Measurements from ENCODE around the gene CPVL.

The CPVL gene

GRCh38 chr7:29142021-29142727, 4.2 kb downstream of the CPVL start:
- Histone ChIP-seq H3K27ac (ENCODE audit: extremely low read depth, low read depth, low read length) (no peak overlapping the region), H3K9me3 (ENCODE audit: control insufficient read depth, insufficient read depth, low read depth, low read length) (no peaks in the 10 kb centered on the region), H3K36me3 (ENCODE audit: control insufficient read depth in 2 of 2, insufficient read depth in 1 of 2, low read length in 2 of 2) (no peaks in the 10 kb centered on the region), H3K4me3 (ENCODE audit: low read depth, low read length) (no peak overlapping the region), H3K4me1 (ENCODE audit: control insufficient read depth, insufficient read depth, low read length) (no peaks in the 10 kb centered on the region)
- ChIA-PET CTCF (interaction anchor here (1.3 to 1.5 kb wide), 2 partner anchors 36 to 48 kb away, joined by 4 to 6 read pairs; no protein-coding TSS in a partner anchor), POLR2A (no interaction called here)
- TF ChIP-seq ZNF221 (tag by site-specific recombination; IDR thresholded peaks at IDR 0.05; ENCODE audit: borderline replicate concordance) (no peak), ZNF692 (tag by site-specific recombination; IDR thresholded peaks at IDR 0.05) (no peak), SP2 (tag by site-specific recombination; IDR thresholded peaks at IDR 0.05) (no peak), ZNF223 (tag by site-specific recombination; IDR thresholded peaks at IDR 0.05) (no peak), HOXD13 (CRISPR knock-in tag; IDR thresholded peaks at IDR 0.05; ENCODE audit: borderline replicate concordance) (no peak), ZNF544 (tag by site-specific recombination; IDR thresholded peaks at IDR 0.05) (no peak), SCRT2 (tag by site-specific recombination; IDR thresholded peaks at IDR 0.05) (no peak)

- POLR2A ChIA-PET: no interaction called here
- TF ChIP-seq ZNF600 (tag by site-specific recombination; IDR thresholded peaks at IDR 0.05) (no peak), ZIC2 (tag by site-specific recombination; IDR thresholded peaks at IDR 0.05) (peak; percentile 47; the same call in 1 of the 2 replicates)
- Histone ChIP-seq H3K36me3 (ENCODE audit: control insufficient read depth in 2 of 2, insufficient read depth in 1 of 2, low read length in 2 of 2) (no peaks in the 10 kb centered on the region), H3K4me3 (ENCODE audit: low read depth, low read length) (no peak overlapping the region), H3K9me3 (ENCODE audit: control insufficient read depth, insufficient read depth, low read depth, low read length) (no peaks in the 10 kb centered on the region), H3K4me1 (ENCODE audit: control insufficient read depth, insufficient read depth, low read length) (no peaks in the 10 kb centered on the region), H3K27ac (ENCODE audit: extremely low read depth, low read depth, low read length) (no peak overlapping the region)
- CTCF ChIA-PET: interaction anchor here (0.7 to 1.5 kb wide), 3 partner anchors 35 to 666 kb away, joined by 3 to 4 read pairs (median 3); no protein-coding TSS in a partner anchor
These were observed 5.4 kb downstream of the CPVL start for GRCh38 chr7:29140873-29141468.

- no peak overlapping the region for H3K4me3 ChIP-seq (ENCODE audit: low read depth, low read length)
- H3K4me1 ChIP-seq (ENCODE audit: control insufficient read depth, insufficient read depth, low read length): no peaks in the 10 kb centered on the region
- no peaks in the 10 kb centered on the region for H3K9me3 ChIP-seq (ENCODE audit: control insufficient read depth, insufficient read depth, low read depth, low read length)
- TF ChIP-seq PRDM10 (tag by site-specific recombination; IDR thresholded peaks at IDR 0.05): no peak
- TF ChIP-seq ZBTB21 (tag by site-specific recombination; IDR thresholded peaks at IDR 0.05): no peak
- TF ChIP-seq ZNF585B (tag by site-specific recombination; IDR thresholded peaks at IDR 0.05): no peak
- no peak for TF ChIP-seq ZNF791 (tag by site-specific recombination; IDR thresholded peaks at IDR 0.05)
- TF ChIP-seq ZNF184 (tag by site-specific recombination; IDR thresholded peaks at IDR 0.05): no peak
- TF ChIP-seq ZBTB1 (tag by site-specific recombination; IDR thresholded peaks at IDR 0.05): no peak
- TF ChIP-seq ZNF157 (tag by site-specific recombination; IDR thresholded peaks at IDR 0.05): no peak
- no peak for TF ChIP-seq ZNF169 (tag by site-specific recombination; IDR thresholded peaks at IDR 0.05)
- no peak for TF ChIP-seq ZBTB44 (tag by site-specific recombination; IDR thresholded peaks at IDR 0.05)
- TF ChIP-seq ZNF704 (tag by site-specific recombination; IDR thresholded peaks at IDR 0.05): no peak
- TF ChIP-seq GFI1B (tag by site-specific recombination; IDR thresholded peaks at IDR 0.05): no peak
- TF ChIP-seq SCRT1 (tag by site-specific recombination; IDR thresholded peaks at IDR 0.05; ENCODE audit: borderline replicate concordance): no peak
- TF ChIP-seq KLF8 (tag by site-specific recombination; IDR thresholded peaks at IDR 0.05): no peak
- ChIA-PET CTCF (interaction anchor here (1.1 kb wide), 1 partner anchor 167 kb away, joined by 3 read pairs; no protein-coding TSS in a partner anchor), POLR2A (no interaction called here)
- no peaks in the 10 kb centered on the region for H3K36me3 ChIP-seq (ENCODE audit: control insufficient read depth in 2 of 2, insufficient read depth in 1 of 2, low read length in 2 of 2)
- no peak overlapping the region for H3K27ac ChIP-seq (ENCODE audit: extremely low read depth, low read depth, low read length)
These were observed 6.5 kb downstream of the CPVL start for GRCh38 chr7:29139796-29140195.

All from HEK293 (cell line).